Thyroid gland (tissue), 4 donors: Measurements from ENCODE around the gene RAPGEF3.

ENCODE experiments used
- POLR2A ChIP-seq, 2 donors: fragments of 450-650 bp; IDR thresholded peaks; one replicate each; pipeline ENCODE4 v1.6.1; 2017; ENCODE audit warnings: antibody characterized with exemption in 2 of 2, mild to moderate bottlenecking in 2 of 2, moderate library complexity in 1 of 2
- TF ChIP-seq, protein P1 (sequence below), 6 experiments: fragments of 200-600 bp in 3 of 6; fragments of 450-650 bp in 3 of 6; sonication (generic) in 3 of 6; IDR thresholded peaks; one replicate each; pipeline ENCODE4 v1.5.1; 2016 to 2019; ENCODE audit warnings: antibody characterized with exemption in 6 of 6, mild to moderate bottlenecking in 2 of 6, inconsistent platforms in 1 of 6, moderate library complexity in 1 of 6

DNA sequence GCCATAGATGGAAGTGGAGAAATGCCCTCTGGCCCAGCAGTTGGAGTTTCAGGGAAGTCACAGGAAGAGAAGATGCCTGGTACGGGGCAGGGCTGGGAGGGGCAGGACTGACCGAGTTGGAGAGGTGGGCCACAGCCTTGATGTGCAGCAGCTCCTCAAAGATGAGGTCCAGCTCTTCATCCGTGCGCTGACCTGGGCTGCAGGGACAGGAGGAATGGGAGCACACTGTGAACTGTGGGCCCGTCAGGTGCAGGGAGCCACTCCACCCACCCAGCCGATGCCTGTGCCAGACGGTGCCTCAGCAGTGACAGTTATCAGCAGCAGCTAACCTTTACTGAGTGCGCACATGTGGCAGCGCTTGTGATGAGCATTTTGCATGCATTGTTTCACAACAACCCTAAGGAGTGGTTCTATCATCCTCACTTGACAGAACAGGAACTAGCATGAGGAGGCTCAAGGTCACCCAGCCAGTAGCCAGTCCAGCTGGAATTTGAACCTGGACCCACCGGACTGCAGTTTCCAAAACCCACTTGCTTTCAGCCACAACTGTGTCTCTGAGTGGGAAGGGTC, 8.4 kb downstream of the RAPGEF3 start:
- TF ChIP-seq, protein P1, sequence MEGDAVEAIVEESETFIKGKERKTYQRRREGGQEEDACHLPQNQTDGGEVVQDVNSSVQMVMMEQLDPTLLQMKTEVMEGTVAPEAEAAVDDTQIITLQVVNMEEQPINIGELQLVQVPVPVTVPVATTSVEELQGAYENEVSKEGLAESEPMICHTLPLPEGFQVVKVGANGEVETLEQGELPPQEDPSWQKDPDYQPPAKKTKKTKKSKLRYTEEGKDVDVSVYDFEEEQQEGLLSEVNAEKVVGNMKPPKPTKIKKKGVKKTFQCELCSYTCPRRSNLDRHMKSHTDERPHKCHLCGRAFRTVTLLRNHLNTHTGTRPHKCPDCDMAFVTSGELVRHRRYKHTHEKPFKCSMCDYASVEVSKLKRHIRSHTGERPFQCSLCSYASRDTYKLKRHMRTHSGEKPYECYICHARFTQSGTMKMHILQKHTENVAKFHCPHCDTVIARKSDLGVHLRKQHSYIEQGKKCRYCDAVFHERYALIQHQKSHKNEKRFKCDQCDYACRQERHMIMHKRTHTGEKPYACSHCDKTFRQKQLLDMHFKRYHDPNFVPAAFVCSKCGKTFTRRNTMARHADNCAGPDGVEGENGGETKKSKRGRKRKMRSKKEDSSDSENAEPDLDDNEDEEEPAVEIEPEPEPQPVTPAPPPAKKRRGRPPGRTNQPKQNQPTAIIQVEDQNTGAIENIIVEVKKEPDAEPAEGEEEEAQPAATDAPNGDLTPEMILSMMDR (IDR thresholded peaks at IDR 0.05): no peak
- TF ChIP-seq POLR2A (IDR thresholded peaks at IDR 0.05): no peak
